ENCODE results near the gene CLDN9.

Gene CLDN9

DNA sequence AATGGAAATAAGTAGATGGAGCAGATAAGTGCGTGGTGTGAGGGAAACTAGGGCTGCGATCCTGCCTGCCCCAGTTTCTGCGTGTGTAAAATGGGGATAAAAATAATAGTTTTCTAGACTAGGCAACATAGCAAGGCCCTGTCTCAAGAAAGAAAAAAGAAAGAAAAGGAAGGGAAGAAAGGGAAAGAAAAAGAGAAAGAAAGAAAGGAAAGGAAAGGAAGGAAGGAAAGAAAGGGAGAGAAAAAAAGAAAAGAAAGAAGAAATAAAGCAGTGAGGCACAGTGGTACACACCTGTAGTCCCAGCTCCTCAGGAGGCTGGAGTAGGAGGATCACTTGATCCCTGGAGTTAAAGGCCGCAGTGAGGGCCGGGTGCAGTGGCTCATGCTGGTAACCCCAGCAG lies 30.3 kb upstream of the CLDN9 start:
- ChIA-PET CTCF (interaction anchor here (0.8 to 2.8 kb wide), 6 partner anchors 10 to 61 kb away, joined by 3 to 12 read pairs (median 4); partner anchors contain the start of gene PAQR4), POLR2A (interaction anchor here (0.7 to 1.7 kb wide), 6 partner anchors 8 to 552 kb away, joined by 3 to 5 read pairs (median 4); partner anchors contain the start of genes HCFC1R1 and THOC6)
- peaks cover 3 to 10% of the 10 kb centered on the region in 2 experiments; a peak in 2 of 3 replicates for H3K36me3 ChIP-seq (ENCODE audit: control insufficient read depth in 2 of 2, insufficient read depth in 1 of 2, low read length in 2 of 2)
- no peaks in the 10 kb centered on the region for H3K9me3 ChIP-seq (ENCODE audit: control insufficient read depth, insufficient read depth, low read depth, low read length)
- TF ChIP-seq, protein P1, sequence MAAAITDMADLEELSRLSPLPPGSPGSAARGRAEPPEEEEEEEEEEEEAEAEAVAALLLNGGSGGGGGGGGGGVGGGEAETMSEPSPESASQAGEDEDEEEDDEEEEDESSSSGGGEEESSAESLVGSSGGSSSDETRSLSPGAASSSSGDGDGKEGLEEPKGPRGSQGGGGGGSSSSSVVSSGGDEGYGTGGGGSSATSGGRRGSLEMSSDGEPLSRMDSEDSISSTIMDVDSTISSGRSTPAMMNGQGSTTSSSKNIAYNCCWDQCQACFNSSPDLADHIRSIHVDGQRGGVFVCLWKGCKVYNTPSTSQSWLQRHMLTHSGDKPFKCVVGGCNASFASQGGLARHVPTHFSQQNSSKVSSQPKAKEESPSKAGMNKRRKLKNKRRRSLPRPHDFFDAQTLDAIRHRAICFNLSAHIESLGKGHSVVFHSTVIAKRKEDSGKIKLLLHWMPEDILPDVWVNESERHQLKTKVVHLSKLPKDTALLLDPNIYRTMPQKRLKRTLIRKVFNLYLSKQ (tag by site-specific recombination; IDR thresholded peaks at IDR 0.05; ENCODE audit: borderline replicate concordance) = no peak
- TF ChIP-seq ZNF335 (tag by site-specific recombination; conservative IDR thresholded peaks at IDR 0.05) (0 out of 2 replicates have a peak, but pooled peaks have one; percentile 18), PRDM1 (tag by site-specific recombination; IDR thresholded peaks at IDR 0.05) (peak; percentile 99), ZNF560 (tag by site-specific recombination; IDR thresholded peaks at IDR 0.05; ENCODE audit: borderline replicate concordance) (no peak), ZNF366 (tag by site-specific recombination; conservative IDR thresholded peaks at IDR 0.05) (peak; percentile 91)
- no peak overlapping the region for H3K27ac ChIP-seq (ENCODE audit: extremely low read depth, low read depth, low read length)
- no peak overlapping the region for H3K4me3 ChIP-seq (ENCODE audit: low read depth, low read length)
- H3K4me1 ChIP-seq (ENCODE audit: control insufficient read depth, insufficient read depth, low read length) = no peaks in the 10 kb centered on the region

DNA sequence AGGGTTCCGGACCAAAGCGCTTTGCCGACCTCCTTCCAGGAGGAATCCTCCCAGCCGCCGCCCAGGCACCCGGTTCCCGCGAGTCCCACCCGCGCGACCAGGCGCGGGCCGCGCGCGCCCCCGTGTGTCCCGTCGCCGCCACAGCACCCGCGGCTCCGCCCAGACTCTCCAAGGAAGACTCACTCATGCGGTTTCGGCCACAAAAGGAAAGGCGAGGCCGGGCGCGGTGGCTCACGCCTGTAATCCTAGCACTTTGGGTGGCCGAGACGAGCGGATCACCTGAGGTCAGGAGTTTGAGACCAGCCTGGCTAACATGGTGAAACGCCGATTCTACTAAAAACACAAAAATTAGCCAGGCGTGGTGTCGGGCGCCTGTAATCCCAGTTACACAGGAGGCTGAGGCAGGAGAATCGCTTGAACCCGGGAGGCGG lies 29.0 kb upstream of the CLDN9 start:
- Histone ChIP-seq H3K4me1 (ENCODE audit: control insufficient read depth, insufficient read depth, low read length) (no peaks in the 10 kb centered on the region; the same call in 1 of the 2 replicates), H3K36me3 (ENCODE audit: control insufficient read depth in 2 of 2, insufficient read depth in 1 of 2, low read length in 2 of 2) (peaks cover 0 to 1% of the 10 kb centered on the region in 2 experiments; a peak in 1 of 3 replicates), H3K4me3 (ENCODE audit: low read depth, low read length) (no peak overlapping the region; the same call in 1 of the 2 replicates), H3K27ac (ENCODE audit: extremely low read depth, low read depth, low read length) (no peak overlapping the region), H3K9me3 (ENCODE audit: control insufficient read depth, insufficient read depth, low read depth, low read length) (no peaks in the 10 kb centered on the region)
- ChIA-PET CTCF (interaction anchor here (0.5 to 1.6 kb wide), 8 partner anchors 23 to 568 kb away, joined by 3 to 4 read pairs (median 3); no protein-coding TSS in a partner anchor), POLR2A (interaction anchor here (1.3 to 1.7 kb wide), 4 partner anchors 8 to 40 kb away, joined by 3 to 5 read pairs (median 4); partner anchors contain the start of genes HCFC1R1, THOC6 and TNFRSF12A)
- no peak for TF ChIP-seq ZNF266 (tag by site-specific recombination; IDR thresholded peaks at IDR 0.05; ENCODE audit: low read depth)
- TF ChIP-seq, protein P2, sequence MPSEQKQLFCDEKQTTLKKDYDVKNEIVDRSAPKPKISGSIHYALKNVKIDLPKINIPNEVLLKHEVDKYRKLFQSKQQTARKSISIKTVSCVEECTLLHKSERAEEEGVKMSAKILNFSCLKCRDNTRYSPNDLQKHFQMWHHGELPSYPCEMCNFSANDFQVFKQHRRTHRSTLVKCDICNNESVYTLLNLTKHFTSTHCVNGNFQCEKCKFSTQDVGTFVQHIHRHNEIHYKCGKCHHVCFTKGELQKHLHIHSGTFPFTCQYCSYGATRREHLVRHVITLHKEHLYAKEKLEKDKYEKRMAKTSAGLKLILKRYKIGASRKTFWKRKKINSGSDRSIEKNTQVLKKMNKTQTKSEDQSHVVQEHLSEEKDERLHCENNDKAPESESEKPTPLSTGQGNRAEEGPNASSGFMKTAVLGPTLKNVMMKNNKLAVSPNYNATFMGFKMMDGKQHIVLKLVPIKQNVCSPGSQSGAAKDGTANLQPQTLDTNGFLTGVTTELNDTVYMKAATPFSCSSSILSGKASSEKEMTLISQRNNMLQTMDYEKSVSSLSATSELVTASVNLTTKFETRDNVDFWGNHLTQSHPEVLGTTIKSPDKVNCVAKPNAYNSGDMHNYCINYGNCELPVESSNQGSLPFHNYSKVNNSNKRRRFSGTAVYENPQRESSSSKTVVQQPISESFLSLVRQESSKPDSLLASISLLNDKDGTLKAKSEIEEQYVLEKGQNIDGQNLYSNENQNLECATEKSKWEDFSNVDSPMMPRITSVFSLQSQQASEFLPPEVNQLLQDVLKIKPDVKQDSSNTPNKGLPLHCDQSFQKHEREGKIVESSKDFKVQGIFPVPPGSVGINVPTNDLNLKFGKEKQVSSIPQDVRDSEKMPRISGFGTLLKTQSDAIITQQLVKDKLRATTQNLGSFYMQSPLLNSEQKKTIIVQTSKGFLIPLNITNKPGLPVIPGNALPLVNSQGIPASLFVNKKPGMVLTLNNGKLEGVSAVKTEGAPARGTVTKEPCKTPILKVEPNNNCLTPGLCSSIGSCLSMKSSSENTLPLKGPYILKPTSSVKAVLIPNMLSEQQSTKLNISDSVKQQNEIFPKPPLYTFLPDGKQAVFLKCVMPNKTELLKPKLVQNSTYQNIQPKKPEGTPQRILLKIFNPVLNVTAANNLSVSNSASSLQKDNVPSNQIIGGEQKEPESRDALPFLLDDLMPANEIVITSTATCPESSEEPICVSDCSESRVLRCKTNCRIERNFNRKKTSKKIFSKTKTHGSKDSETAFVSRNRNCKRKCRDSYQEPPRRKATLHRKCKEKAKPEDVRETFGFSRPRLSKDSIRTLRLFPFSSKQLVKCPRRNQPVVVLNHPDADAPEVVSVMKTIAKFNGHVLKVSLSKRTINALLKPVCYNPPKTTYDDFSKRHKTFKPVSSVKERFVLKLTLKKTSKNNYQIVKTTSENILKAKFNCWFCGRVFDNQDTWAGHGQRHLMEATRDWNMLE (tag by site-specific recombination; conservative IDR thresholded peaks at IDR 0.05; ENCODE audit: low read depth) = no peak
- TF ChIP-seq IKZF3 (tag by site-specific recombination; IDR thresholded peaks at IDR 0.05) = peak; percentile 88
- TF ChIP-seq ZNF2 (tag by site-specific recombination; IDR thresholded peaks at IDR 0.05) = peak; percentile 53
- TF ChIP-seq ZNF324 (tag by site-specific recombination; IDR thresholded peaks at IDR 0.05) = no peak
- peak; percentile 43; the same call in 1 of the 2 replicates for TF ChIP-seq ZFHX2 (tag by site-specific recombination; conservative IDR thresholded peaks at IDR 0.05)
- TF ChIP-seq ZBTB17 (tag by site-specific recombination; IDR thresholded peaks at IDR 0.05) = peak; percentile 54
- TF ChIP-seq KLF8 (tag by site-specific recombination; IDR thresholded peaks at IDR 0.05) = peak; percentile 52; the same call in 1 of the 2 replicates
- 0 out of 2 replicates have a peak, but pooled peaks have one; percentile 21 for TF ChIP-seq INSM2 (tag by site-specific recombination; IDR thresholded peaks at IDR 0.05)
- TF ChIP-seq HOXA7 (CRISPR knock-in tag; IDR thresholded peaks at IDR 0.05; ENCODE audit: borderline replicate concordance) = no peak
- peak; percentile 96 for TF ChIP-seq ZNF335 (tag by site-specific recombination; conservative IDR thresholded peaks at IDR 0.05)
- peak; percentile 33; the same call in 1 of the 2 replicates for TF ChIP-seq SP7 (tag by site-specific recombination; IDR thresholded peaks at IDR 0.05)
- no peak for TF ChIP-seq ZNF311 (tag by site-specific recombination; IDR thresholded peaks at IDR 0.05; ENCODE audit: borderline replicate concordance)
- no peak for TF ChIP-seq ZNF404 (tag by site-specific recombination; IDR thresholded peaks at IDR 0.05)
- peak; percentile 35; the same call in 1 of the 2 replicates for TF ChIP-seq KLF10 (tag by site-specific recombination; IDR thresholded peaks at IDR 0.05)
- TF ChIP-seq PRDM1 (tag by site-specific recombination; IDR thresholded peaks at IDR 0.05) = peak; percentile 77
- TF ChIP-seq, protein P3, sequence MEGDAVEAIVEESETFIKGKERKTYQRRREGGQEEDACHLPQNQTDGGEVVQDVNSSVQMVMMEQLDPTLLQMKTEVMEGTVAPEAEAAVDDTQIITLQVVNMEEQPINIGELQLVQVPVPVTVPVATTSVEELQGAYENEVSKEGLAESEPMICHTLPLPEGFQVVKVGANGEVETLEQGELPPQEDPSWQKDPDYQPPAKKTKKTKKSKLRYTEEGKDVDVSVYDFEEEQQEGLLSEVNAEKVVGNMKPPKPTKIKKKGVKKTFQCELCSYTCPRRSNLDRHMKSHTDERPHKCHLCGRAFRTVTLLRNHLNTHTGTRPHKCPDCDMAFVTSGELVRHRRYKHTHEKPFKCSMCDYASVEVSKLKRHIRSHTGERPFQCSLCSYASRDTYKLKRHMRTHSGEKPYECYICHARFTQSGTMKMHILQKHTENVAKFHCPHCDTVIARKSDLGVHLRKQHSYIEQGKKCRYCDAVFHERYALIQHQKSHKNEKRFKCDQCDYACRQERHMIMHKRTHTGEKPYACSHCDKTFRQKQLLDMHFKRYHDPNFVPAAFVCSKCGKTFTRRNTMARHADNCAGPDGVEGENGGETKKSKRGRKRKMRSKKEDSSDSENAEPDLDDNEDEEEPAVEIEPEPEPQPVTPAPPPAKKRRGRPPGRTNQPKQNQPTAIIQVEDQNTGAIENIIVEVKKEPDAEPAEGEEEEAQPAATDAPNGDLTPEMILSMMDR (tag by site-specific recombination; IDR thresholded peaks at IDR 0.05) = peak; percentile 60; the same call in 1 of the 2 replicates
- TF ChIP-seq HIC1 (tag by site-specific recombination; IDR thresholded peaks at IDR 0.05) = peak; percentile 27; the same call in 1 of the 2 replicates

Measured in HEK293 (cell line).